Gastrocnemius medialis (tissue), 4 donors: Measurements from ENCODE around the gene PLSCR1.

Experiments
- POLR2A ChIP-seq, 2 donors: fragments of 450-650 bp; IDR thresholded peaks; one replicate each; pipeline ENCODE4 v1.6.1; 2017; ENCODE audit warnings: antibody characterized with exemption in 2 of 2, mild to moderate bottlenecking in 2 of 2, moderate library complexity in 2 of 2
- TF ChIP-seq, protein P1 (sequence below), 5 experiments: fragments of 450-650 bp in 3 of 5; fragments of 200-600 bp in 2 of 5; sonication (generic) in 2 of 5; IDR thresholded peaks in 4 of 5; conservative IDR thresholded peaks in 1 of 5; 1 replicate in 4 of 5; 2 replicates in 1 of 5; pipeline ENCODE4 v1.5.1; 2016 to 2019; ENCODE audit warnings: antibody characterized with exemption in 5 of 5, mild to moderate bottlenecking in 3 of 5, moderate library complexity in 3 of 5

DNA sequence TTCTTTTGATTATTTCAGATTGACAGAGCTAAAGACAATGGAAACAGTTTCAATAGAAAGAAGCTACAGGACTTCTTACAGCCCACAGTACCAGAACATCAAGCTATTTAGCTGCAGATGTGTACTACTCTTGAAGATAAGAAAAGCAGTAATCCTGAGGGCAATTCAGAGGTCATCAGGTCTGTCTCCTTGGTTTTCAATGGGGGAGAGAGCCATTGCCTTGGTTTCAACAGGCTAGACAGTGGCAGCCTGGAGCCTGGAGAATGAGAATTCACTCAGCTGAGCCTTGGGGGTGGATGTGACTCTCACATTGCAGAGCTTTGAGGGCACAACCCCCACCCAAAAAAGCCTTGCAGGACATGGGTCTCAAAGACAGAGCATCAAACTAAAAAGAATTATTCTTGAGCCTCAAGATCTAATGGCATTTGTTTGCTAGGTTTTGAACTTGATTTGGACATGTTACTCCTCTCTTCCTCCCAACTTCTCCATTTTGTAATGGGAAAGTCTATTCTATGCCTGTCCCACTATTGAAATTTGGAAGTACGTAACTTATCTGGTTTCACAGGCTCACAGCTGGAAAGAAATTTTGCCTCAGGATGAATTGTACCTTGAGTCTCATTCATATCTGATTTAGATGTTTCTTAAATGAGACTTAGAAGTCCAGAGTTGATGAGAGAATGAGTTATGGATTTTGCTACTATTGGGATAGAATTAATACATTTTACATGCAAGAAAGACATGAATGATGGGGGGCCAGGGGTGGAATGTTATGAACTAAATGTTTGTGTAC lies 36.9 kb downstream of the PLSCR1 start:
- TF ChIP-seq, protein P1, sequence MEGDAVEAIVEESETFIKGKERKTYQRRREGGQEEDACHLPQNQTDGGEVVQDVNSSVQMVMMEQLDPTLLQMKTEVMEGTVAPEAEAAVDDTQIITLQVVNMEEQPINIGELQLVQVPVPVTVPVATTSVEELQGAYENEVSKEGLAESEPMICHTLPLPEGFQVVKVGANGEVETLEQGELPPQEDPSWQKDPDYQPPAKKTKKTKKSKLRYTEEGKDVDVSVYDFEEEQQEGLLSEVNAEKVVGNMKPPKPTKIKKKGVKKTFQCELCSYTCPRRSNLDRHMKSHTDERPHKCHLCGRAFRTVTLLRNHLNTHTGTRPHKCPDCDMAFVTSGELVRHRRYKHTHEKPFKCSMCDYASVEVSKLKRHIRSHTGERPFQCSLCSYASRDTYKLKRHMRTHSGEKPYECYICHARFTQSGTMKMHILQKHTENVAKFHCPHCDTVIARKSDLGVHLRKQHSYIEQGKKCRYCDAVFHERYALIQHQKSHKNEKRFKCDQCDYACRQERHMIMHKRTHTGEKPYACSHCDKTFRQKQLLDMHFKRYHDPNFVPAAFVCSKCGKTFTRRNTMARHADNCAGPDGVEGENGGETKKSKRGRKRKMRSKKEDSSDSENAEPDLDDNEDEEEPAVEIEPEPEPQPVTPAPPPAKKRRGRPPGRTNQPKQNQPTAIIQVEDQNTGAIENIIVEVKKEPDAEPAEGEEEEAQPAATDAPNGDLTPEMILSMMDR (IDR thresholded peaks at IDR 0.05 in 4 of 5, conservative IDR thresholded peaks at IDR 0.05 in 1 of 5) = no peak
- TF ChIP-seq POLR2A (IDR thresholded peaks at IDR 0.05) = no peak
